Measurements from ENCODE around the gene KLHL33. TPM values are rescaled to one million over a fixed set of nuclear protein-coding genes. Genes with fewer than 3 reads are reported as not detected.

Gene KLHL33
- total and polyA plus RNA-seq, 10 of the 15 experiments (the other 5 are each of a cell fraction or from before 2014, with no cell fraction given), result 0.01 to 0.16 (median 0.04) TPM; not detected in 5

GRCh38 chr14:20380681-20381080 lies 55.3 kb downstream of the KLHL33 start (continued):
- TF ChIP-seq ETV6 (conservative IDR thresholded peaks at IDR 0.05 in 1 of 2, IDR thresholded peaks at IDR 0.05 in 1 of 2; ENCODE audit: borderline replicate concordance in 1 of 2, low read depth in 1 of 2) (no peak), BHLHE40 (IDR thresholded peaks at IDR 0.05; ENCODE audit: borderline replicate concordance in 1 of 2, low read depth in 2 of 2, low read length in 1 of 2) (no peak)

GRCh38 chr14:20379743-20380142 lies 56.2 kb downstream of the KLHL33 start:
- FAIRE-seq, result no peak
- BruUV-seq (replicated peaks), result no TSS peak
- H2AFZ ChIP-seq (ENCODE audit: control insufficient read depth, low read depth, low read length), result no peak overlapping the region
- in situ Hi-C loops (cut with MboI), result no loop called here
- H3K79me2 ChIP-seq (ENCODE audit: control insufficient read depth, insufficient read depth, low read length), result no peaks in the 10 kb centered on the region
- intact Hi-C loops (cut with micrococcal nuclease; ENCODE audit: unreplicated experiment), result no loop called here
- H3K27me3 ChIP-seq (replicated peaks in 1 of 2; ENCODE audit: control insufficient read depth in 2 of 2, insufficient read depth in 2 of 2, low read length in 1 of 2), result no peaks in the 10 kb centered on the region
- WGBS (ENCODE audit: insufficient coverage, insufficient replicate concordance, low lambda C conversion rate, missing lambda C conversion rate), result 100% methylated on average over 1 of the region's 1 CpG
- no peaks in the 10 kb centered on the region for H3K4me1 ChIP-seq (ENCODE audit: control insufficient read depth, insufficient read depth, low read length)
- no peaks in the 10 kb centered on the region for H3K9me3 ChIP-seq (replicated peaks; ENCODE audit: control insufficient read depth, insufficient read depth, low read length)
- ChIA-PET SMC1A (ENCODE audit: uncharacterized antibody, unreplicated experiment) (interaction anchor here (3.3 kb wide), 1 partner anchor 52 kb away, joined by 7 read pairs; no protein-coding TSS in a partner anchor), RAD21 (ENCODE audit: unreplicated experiment) (no interaction called here), CTCF (no interaction called here), POLR2A (interaction anchor here (1.4 kb wide), 1 partner anchor 75 kb away, joined by 3 read pairs; the partner anchor contains the start of genes APEX1 and OSGEP)
- ATAC-seq, result no peak
- H3K9ac ChIP-seq (ENCODE audit: control insufficient read depth, insufficient read depth, low read length), result no peak overlapping the region
- TF ChIP-seq IRF4 (IDR thresholded peaks at IDR 0.05; ENCODE audit: low read depth, low read length) (no peak), ATF3 (IDR thresholded peaks at IDR 0.05; ENCODE audit: borderline replicate concordance, extremely low read depth, low read depth, low read length) (no peak), PKNOX1 (IDR thresholded peaks at IDR 0.05) (no peak), FOXK2 (IDR thresholded peaks at IDR 0.05) (no peak), SMARCA5 (IDR thresholded peaks at IDR 0.05) (no peak), ATF7 (IDR thresholded peaks at IDR 0.05; ENCODE audit: low read depth) (no peak), KDM1A (IDR thresholded peaks at IDR 0.05; ENCODE audit: borderline replicate concordance) (no peak), RB1 (IDR thresholded peaks at IDR 0.05; ENCODE audit: borderline replicate concordance) (no peak)
- TF ChIP-seq, protein P1, sequence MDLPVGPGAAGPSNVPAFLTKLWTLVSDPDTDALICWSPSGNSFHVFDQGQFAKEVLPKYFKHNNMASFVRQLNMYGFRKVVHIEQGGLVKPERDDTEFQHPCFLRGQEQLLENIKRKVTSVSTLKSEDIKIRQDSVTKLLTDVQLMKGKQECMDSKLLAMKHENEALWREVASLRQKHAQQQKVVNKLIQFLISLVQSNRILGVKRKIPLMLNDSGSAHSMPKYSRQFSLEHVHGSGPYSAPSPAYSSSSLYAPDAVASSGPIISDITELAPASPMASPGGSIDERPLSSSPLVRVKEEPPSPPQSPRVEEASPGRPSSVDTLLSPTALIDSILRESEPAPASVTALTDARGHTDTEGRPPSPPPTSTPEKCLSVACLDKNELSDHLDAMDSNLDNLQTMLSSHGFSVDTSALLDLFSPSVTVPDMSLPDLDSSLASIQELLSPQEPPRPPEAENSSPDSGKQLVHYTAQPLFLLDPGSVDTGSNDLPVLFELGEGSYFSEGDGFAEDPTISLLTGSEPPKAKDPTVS (IDR thresholded peaks at IDR 0.05; ENCODE audit: low read depth, low read length), result no peak
- TF ChIP-seq, protein P2, sequence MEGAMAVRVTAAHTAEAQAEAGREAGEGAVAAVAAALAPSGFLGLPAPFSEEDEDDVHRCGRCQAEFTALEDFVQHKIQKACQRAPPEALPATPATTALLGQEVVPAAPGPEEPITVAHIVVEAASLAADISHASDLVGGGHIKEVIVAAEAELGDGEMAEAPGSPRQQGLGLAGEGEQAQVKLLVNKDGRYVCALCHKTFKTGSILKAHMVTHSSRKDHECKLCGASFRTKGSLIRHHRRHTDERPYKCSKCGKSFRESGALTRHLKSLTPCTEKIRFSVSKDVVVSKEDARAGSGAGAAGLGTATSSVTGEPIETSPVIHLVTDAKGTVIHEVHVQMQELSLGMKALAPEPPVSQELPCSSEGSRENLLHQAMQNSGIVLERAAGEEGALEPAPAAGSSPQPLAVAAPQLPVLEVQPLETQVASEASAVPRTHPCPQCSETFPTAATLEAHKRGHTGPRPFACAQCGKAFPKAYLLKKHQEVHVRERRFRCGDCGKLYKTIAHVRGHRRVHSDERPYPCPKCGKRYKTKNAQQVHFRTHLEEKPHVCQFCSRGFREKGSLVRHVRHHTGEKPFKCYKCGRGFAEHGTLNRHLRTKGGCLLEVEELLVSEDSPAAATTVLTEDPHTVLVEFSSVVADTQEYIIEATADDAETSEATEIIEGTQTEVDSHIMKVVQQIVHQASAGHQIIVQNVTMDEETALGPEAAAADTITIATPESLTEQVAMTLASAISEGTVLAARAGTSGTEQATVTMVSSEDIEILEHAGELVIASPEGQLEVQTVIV (IDR thresholded peaks at IDR 0.05; ENCODE audit: borderline replicate concordance, partially characterized antibody), result no peak
- TF ChIP-seq, protein P3, sequence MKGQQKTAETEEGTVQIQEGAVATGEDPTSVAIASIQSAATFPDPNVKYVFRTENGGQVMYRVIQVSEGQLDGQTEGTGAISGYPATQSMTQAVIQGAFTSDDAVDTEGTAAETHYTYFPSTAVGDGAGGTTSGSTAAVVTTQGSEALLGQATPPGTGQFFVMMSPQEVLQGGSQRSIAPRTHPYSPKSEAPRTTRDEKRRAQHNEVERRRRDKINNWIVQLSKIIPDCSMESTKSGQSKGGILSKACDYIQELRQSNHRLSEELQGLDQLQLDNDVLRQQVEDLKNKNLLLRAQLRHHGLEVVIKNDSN (IDR thresholded peaks at IDR 0.05; ENCODE audit: borderline replicate concordance, extremely low read length, insufficient read depth, low read depth, low read length), result no peak
- no peak overlapping the region for H3K4me2 ChIP-seq (ENCODE audit: control insufficient read depth, insufficient read depth)
- no peaks in the 10 kb centered on the region for H4K20me1 ChIP-seq (ENCODE audit: control insufficient read depth, insufficient read depth)
- peaks cover 31 to 42% of the 10 kb centered on the region in 2 experiments for H3K36me3 ChIP-seq (ENCODE audit: control insufficient read depth in 2 of 2, insufficient read depth in 2 of 2, low read length in 1 of 2)
- no peak overlapping the region for H3K4me3 ChIP-seq
- H3K27ac ChIP-seq (ENCODE audit: control insufficient read depth, insufficient read depth), result no peak overlapping the region
- no peak for DNase-seq (ENCODE audit: low read depth, low spot score)

Data from GM12878 (cell line).